Stimulated activated CD4-positive, alpha-beta T cell treated with anti-CD3 and anti-CD28 coated beads, Interleukin-4, amount 100 ng/mL, for 24 hours (primary cell): ENCODE measurements around the gene IFTAP.

Experiments
- DNase-seq: peaks from one replicate; pipeline ENCODE4 v3.0.0-alpha.2; 2020

Gene IFTAP

DNA sequence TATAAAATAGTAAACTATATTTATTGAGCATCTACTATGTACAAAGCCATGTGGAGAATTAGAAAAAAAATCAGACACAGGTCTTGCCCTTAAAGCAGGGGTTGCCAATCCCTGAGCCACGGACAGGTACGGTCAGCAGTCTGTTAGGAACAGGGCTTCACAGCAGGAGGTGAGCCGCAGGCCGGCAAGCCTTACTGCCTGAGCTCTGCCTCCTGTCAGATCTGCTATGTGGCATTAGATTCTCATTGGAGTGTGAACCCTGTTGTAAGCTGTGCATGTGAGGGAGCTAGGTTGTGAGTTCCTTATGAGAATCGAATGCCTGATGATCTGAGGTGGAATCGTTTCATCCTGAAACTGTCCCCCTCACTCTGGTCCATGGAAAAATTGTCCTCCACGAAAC lies 5.9 kb downstream of the IFTAP start:
- DNase-seq = no peak

DNA sequence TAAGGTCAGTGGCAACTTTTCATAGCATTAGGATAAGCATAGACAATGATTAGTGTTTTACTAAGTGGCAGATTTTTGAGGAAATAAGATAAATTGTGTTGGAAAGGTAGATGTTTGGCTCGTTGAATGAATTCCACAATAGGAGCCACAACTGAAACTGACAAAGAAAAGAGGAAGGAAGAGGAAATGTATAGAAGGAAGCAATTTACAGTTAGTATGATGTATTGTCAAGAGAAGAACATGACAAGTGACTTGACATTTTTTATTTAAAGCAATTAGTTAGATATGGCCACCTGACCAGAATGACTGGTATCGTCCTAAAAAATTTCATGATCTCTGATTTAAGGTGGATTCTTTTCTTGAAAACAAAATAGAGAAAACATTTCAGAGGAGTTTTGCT lies 6.9 kb downstream of the IFTAP start:
- no peak for DNase-seq

DNA sequence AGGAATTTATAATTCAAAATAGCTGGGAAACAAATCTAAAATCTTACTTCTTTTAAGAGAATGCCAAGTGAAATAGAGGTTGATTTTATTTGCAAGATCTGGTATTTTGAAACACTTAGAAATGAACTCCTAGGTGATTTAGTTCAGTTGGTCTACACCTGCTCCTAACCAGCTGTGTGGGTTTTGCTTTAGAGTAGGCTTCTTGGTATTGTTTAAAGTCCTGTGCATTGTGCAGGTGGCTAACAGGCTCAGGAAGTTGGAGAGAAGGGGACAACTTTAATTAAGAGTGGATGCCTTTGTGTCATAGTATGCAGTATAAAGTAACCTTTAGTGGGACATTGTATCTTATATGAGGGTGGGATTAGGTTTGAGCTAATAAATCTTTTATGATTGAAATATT lies 7.8 kb downstream of the IFTAP start:
- no peak for DNase-seq

DNA sequence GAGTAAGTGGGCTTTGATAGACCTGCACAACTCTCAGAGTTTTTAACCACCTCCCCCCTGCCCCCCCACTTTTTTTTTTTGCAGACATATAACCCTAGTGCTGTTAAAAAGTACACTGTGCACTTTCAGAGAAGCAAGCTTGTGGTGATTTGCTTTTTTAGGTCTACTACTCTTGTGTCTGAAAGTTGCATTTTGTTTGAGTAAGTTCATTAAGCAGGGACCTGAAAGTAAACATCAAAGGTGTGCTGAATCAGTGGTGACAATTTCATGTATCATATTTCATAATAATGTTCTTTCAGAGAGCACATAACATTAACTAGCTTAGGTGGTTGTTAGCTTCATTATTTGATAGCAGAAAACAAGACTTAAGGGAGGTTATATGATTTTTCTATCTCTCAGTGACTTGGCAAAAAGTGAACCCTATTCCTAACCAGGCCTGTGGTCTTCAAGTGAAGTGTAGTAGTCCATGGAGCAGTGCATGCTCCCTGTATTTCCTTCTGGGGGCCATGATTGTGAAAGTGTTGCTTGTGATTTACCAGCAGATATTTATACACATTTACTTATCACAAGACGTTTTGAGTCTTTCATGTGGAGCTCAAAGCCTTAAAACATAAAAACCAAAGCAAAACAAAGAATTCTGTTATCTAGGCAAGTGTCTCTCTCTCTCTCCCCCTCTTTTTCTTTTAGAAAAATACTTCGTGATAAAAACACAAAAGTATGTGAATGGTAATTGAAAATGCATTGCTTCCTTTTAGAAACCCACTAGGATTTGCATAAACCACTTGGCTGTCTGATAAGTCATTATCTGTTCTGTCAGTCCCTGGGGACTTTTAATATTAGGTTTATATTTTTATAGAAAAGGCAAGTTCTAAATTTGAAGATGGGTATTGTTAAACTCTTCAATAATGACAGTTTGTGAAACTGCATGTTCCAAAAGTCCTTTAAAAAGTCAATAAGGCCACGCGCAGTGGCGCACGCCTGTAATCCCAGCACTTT lies 11.2 kb downstream of the IFTAP start:
- no peak for DNase-seq

- DNase-seq = no peak
These were observed 14.3 kb downstream of the IFTAP start for GRCh38 chr11:36608491-36609199.

DNA sequence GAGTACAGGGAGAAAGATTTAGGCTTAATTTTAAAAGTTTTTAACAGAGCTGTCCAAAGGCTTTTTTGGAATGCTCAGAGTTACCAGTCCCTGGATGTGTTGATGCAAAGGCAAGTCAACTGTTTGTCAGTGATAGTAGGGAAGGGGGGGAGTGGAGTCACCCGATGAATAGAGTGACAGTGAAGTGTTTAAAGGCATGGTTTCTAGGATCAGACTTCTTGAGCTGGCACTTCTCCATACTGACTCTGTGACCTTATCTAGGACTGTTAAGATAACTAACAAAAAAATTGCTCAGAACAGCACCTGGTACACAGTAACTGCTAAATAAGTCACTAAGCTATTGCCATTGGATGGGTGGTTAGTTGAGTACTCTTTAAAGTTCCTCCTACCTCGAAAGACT lies 15.1 kb downstream of the IFTAP start:
- no peak for DNase-seq

DNA sequence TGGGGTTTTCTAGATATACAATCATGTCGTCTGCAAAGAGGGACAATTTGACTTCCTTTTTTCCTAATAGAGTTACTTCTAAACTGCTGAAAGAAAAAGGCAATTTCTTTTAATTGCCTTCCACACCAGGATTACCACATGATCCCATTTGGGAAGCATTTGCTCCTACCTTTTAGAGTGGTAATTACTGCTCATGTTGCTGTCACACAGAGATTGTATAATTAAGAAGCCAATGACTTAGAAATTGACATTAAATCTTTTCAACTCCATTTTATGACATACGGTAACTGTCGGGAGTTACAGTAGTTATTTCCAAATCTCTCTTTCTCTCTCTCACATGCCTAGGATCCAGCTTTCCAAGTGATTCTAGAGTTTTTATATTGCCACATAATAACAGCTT lies 21.5 kb downstream of the IFTAP start:
- no peak for DNase-seq

DNA sequence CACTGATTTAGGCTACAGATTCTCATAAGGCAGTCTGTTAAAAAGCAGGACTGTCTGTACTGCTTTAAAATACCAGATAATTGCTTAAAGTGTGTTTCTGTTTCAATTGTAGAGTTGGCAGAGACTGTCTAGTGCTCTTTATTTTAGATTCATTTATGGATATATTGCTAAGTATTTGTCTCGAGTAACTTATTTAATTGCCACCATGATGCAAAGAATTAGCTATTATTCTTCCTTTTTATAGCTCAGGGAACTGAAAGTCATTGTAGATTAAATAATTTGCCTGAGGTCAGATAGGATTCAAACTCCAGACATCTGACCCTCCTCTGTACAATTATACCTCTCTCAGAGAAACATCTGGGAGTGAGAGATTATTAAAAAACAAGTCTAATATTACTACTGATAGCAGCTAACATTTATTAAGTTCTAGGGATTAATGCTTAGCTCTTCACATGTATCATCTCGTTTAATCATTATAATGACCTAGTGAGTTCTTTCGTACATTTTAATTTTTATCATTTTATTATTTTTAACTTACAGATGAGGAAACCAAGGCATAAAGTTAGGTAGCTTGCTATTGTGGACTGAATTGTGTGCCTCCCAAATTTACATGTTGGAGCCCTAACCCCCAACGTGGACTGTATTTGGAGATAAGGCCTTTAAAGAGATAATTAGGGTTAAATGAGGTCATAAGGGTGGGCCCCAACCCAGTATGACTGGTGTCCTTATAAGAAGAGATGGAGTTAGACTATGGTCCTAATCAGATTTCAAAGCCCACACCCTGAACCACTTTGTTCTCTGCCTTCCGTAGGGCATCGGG lies 23.5 kb downstream of the IFTAP start:
- no peak for DNase-seq

DNA sequence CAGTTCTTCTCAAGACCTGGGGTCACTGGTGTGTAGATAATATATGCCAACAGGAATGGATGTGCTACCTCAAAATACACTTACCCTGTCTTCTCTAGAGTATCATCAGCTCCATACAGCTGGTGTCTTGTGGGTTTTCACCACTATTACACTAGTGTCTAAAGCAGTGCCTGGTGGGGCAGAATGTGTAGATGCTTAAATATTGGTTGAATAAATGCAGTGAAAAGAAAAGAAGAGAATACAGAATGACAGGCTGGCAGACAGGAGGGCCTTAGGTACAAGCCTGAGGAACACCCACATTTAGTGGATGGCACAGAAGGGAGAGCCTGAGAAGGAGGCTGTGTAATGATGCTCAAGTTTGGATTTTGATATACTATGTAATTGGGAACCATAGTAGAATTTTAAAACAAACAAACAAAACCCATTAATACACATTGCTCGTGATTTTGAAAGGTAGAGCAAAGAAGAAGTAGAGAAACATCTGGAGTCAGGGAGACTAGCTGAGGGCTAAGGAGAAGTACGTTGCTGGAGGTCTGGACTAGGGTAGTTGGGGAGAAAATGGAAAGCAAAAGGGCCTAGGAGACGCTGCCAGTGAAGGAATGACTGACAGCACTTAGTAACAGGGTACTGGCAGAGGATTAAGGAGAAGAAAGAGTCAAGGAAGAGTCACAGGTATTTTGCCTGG lies 24.2 kb downstream of the IFTAP start:
- DNase-seq = no peak

GRCh38 chr11:36619502-36619901 lies 25.2 kb downstream of the IFTAP start:
- DNase-seq = no peak

DNA sequence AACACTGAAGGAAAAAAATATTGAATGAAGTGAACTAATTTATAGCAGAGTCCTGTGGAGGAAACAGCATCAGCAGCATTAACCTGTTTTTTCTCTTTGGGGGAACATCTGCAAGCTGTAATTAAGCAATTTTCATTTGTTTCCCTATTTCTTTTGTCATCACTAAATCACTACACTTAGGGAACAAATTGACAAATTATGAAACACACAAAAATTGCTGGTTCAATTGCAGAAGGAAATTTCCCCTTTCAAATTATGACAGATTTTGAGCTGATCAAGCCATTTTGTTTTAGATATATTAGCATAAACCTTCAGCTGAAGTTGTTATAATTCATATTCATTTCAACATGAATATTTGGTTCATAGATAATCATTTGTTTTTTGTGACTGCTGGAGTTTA lies 25.9 kb downstream of the IFTAP start:
- no peak for DNase-seq

DNA sequence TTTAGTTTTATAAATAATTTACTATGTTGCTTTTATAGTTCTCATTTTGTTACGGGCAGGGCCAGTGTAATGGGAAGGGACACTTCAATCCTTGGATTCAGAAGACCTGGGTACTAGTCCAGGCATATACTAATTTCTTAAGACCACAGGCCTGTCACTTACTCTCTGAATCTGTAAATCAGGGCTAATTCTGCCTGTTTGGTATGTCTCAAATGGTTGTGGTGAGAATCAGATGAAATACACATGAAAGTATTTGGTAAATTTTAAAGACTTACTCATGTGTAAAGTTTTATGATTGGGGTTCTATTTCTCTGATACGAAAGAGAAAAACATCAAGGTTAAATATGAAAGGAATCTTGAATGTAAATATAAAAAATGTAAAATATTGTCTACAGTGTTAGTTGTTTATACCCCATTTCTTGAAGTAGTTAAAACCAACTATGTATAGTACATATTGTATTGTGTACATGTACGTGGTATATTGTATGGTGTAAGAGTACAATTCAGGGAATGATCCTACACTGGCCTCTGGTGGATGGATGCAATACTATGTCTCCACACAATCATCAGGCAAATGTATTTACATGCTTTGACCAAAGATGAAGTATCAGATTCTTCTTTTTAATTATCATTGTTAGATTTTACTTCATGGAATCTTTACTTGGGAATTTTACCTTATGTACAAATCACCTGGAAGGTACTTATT lies 28.3 kb downstream of the IFTAP start:
- no peak for DNase-seq

GRCh38 chr11:36623494-36623893 lies 29.2 kb downstream of the IFTAP start:
- DNase-seq = no peak

GRCh38 chr11:36627006-36627405 lies 32.7 kb downstream of the IFTAP start:
- DNase-seq = no peak

- no peak for DNase-seq
These were observed 33.2 kb downstream of the IFTAP start for GRCh38 chr11:36627471-36627870.

GRCh38 chr11:36628141-36628540 lies 33.8 kb downstream of the IFTAP start:
- DNase-seq = no peak

- no peak for DNase-seq
These were observed 34.5 kb downstream of the IFTAP start for GRCh38 chr11:36628765-36629244.

DNA sequence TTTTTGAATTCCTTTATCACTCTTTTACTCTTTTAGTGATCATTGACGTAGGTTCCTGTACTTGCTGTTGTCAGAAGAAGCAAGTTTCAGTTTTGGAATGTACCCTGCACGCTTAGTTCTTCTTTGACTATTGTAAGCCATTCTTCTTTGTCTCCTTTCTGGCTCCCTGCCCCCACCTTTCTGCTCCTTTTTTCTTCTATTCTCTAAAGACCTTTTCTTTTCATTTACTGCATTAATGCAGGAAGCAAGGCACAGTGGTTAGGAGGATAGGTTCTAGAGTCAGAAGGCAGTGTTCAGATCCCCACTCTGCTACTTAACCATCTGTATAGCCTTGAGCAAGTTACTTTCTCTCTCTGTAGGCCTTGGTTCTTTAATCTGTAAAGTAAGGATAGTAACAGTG lies 37.5 kb downstream of the IFTAP start:
- DNase-seq = no peak

DNA sequence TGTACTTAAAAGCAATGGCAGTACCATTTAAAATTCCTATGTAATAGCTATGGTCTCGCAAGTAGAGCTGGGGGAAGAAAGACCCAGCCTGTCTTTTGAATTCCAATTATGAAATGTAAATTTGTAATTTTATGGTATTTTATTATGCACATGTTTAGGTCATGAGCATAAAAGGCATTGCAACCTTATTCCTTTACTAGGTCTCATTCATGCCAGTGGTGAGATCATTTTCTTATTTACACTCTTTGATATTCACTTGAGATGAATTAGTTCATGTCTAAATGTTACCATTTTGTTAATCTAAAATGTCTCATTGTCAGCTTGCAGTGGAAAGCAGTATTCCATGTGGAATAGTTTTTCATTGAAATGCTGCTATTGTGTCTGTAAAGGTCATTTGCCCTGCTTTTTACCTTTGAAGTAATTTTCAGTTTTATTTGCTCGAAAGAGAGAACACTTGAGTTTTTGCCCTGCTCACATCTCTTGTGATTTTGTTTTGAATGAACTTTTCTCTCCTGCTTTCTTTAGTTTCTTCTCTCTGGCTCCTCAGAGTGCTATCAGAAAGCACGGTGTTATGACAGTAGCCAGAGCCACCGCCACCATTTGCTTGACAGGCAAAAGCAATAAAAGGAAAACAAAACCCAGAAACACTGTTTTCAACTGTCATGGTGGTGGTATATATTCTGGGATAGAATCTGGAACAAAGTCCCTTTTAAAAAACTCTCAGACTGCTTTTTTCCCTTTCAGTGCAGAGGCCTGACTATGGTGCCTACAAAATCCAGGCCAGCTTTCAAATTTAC lies 41.0 kb downstream of the IFTAP start:
- DNase-seq = no peak

DNA sequence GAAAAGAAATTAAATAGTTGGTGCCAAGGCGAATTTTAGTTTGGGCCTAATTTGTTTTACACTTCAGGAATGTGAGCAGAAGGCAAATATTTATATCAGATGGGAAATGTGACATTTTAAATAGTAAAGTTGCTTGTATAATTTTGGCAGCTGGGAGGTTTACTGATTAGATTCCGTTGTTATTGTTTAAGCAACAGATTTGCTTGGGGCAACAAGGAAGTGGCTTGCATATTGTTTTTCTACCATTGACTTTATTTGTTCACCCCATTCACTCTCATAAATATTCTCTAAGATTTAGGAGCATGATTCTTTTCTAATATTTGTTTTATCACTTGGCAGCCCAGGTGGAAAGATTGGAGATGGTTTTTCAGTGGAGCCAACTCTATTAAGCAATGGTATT lies 44.3 kb downstream of the IFTAP start:
- DNase-seq = no peak
